ENCODE data around the gene LRRC53. TPM values are rescaled to one million over a fixed set of nuclear protein-coding genes. Genes with fewer than 3 reads are reported as not detected.

Gene LRRC53
- total and polyA plus RNA-seq, 2 experiments from 2014 or later, result not detected

DNA sequence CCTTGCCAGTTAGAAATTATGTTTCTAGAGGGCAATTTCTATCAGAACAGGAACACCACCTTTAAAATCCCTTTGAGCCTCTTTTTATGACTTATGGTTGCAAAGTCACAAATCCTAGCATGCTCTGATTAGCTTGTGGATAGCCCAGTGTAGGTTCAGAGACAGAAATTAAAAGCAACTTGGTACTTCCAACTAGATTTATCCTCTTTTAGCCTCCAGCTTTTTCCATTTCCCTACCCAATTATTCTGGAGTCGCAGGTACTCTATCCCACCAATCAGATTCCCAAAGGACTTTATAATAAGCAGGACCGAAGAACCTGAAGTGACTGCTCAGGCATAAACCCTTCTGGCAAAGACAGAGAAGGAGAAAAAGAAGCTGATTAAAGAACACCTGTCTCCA lies 33.4 kb upstream of the LRRC53 start:
- no peaks in the 10 kb centered on the region for H3K36me3 ChIP-seq (ENCODE audit: insufficient read depth)
- no peaks in the 10 kb centered on the region for H3F3A ChIP-seq (replicated peaks; ENCODE audit: low read depth)
- peaks cover 2% of the 10 kb centered on the region for H3K27me3 Mint-ChIP-seq (ENCODE audit: insufficient read depth, low read depth, poor library complexity)
- no peak overlapping the region for H3K4me2 ChIP-seq
- no peaks in the 10 kb centered on the region; the same call in 2 of the 3 replicates for H3K4me1 Mint-ChIP-seq
- no peaks in the 10 kb centered on the region for H3K36me3 Mint-ChIP-seq (ENCODE audit: low read depth)
- DNase-seq (ENCODE audit: low spot score) (no peak), ATAC-seq (no peak)
- H3K27me3 ChIP-seq (ENCODE audit: insufficient read depth), result no peaks in the 10 kb centered on the region
- H3K4me3 Mint-ChIP-seq, result no peak overlapping the region
- H3K4me3 ChIP-seq, result no peak overlapping the region
- no peaks in the 10 kb centered on the region for H3K9me3 Mint-ChIP-seq
- no peaks in the 10 kb centered on the region for H4K20me1 ChIP-seq (replicated peaks; ENCODE audit: insufficient read depth)
- H3K4me1 ChIP-seq (ENCODE audit: insufficient read depth), result peaks cover 2% of the 10 kb centered on the region; the same call in 1 of the 2 replicates
- no peaks in the 10 kb centered on the region for H3K9me2 ChIP-seq (ENCODE audit: insufficient read depth)
- no peak for TF ChIP-seq STAT1 (IDR thresholded peaks at IDR 0.05; ENCODE audit: unreplicated experiment)
- TF ChIP-seq, protein P1, sequence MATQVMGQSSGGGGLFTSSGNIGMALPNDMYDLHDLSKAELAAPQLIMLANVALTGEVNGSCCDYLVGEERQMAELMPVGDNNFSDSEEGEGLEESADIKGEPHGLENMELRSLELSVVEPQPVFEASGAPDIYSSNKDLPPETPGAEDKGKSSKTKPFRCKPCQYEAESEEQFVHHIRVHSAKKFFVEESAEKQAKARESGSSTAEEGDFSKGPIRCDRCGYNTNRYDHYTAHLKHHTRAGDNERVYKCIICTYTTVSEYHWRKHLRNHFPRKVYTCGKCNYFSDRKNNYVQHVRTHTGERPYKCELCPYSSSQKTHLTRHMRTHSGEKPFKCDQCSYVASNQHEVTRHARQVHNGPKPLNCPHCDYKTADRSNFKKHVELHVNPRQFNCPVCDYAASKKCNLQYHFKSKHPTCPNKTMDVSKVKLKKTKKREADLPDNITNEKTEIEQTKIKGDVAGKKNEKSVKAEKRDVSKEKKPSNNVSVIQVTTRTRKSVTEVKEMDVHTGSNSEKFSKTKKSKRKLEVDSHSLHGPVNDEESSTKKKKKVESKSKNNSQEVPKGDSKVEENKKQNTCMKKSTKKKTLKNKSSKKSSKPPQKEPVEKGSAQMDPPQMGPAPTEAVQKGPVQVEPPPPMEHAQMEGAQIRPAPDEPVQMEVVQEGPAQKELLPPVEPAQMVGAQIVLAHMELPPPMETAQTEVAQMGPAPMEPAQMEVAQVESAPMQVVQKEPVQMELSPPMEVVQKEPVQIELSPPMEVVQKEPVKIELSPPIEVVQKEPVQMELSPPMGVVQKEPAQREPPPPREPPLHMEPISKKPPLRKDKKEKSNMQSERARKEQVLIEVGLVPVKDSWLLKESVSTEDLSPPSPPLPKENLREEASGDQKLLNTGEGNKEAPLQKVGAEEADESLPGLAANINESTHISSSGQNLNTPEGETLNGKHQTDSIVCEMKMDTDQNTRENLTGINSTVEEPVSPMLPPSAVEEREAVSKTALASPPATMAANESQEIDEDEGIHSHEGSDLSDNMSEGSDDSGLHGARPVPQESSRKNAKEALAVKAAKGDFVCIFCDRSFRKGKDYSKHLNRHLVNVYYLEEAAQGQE (IDR thresholded peaks at IDR 0.05; ENCODE audit: unreplicated experiment), result no peak
- H3K27ac ChIP-seq (ENCODE audit: low read depth), result no peak overlapping the region
- H3K27ac Mint-ChIP-seq, result no peak overlapping the region
- H2AFZ ChIP-seq, result 0 out of 2 replicates have a peak overlapping the region, but pooled peaks have one; percentile 23
- no peaks in the 10 kb centered on the region for H3K79me2 ChIP-seq (replicated peaks; ENCODE audit: insufficient read depth)

DNA sequence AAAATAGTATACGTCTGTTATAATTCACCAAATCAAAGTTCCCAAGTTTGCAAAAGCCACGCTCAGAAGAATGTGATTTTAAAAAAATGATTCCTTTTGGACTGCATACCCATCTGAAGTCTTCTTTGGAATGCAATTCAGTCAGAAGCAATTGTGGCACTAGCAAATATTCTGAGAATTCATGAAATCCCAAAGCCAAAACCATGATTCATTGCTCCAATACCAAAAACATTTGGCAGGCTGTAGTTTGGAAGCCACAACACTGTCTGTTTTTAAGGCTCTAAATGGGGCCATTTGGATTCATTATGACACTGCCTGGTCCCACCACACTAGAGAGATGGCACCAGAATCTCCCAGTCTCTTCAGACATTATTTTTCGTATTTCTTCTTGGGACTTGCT lies 21.8 kb upstream of the LRRC53 start:
- H3K27me3 ChIP-seq (ENCODE audit: insufficient read depth), result no peaks in the 10 kb centered on the region
- no peaks in the 10 kb centered on the region for H3K36me3 ChIP-seq (ENCODE audit: insufficient read depth)
- H3K4me3 ChIP-seq, result no peak overlapping the region
- TF ChIP-seq CREB1 (CRISPR knock-in tag; IDR thresholded peaks at IDR 0.05; ENCODE audit: low read depth), result no peak
- no peak for TF ChIP-seq EZH2phosphoT487 (IDR thresholded peaks at IDR 0.05; ENCODE audit: unreplicated experiment)
- TF ChIP-seq, protein P1 (IDR thresholded peaks at IDR 0.05; ENCODE audit: unreplicated experiment), result no peak
- no peaks in the 10 kb centered on the region for H4K20me1 ChIP-seq (replicated peaks; ENCODE audit: insufficient read depth)
- H3K27ac ChIP-seq (ENCODE audit: low read depth), result no peak overlapping the region
- H3K79me2 ChIP-seq (replicated peaks; ENCODE audit: insufficient read depth), result no peaks in the 10 kb centered on the region
- ATAC-seq, result no peak
- DNase-seq (ENCODE audit: low spot score), result no peak
- H3K4me1 ChIP-seq (ENCODE audit: insufficient read depth), result no peaks in the 10 kb centered on the region
- H3F3A ChIP-seq (replicated peaks; ENCODE audit: low read depth), result no peaks in the 10 kb centered on the region
- Mint-ChIP-seq H3K27ac (no peak overlapping the region), H3K4me3 (no peak overlapping the region), H3K36me3 (ENCODE audit: low read depth) (no peaks in the 10 kb centered on the region), H3K9me3 (no peaks in the 10 kb centered on the region), H3K27me3 (ENCODE audit: insufficient read depth, low read depth, poor library complexity) (peaks cover 1% of the 10 kb centered on the region), H3K4me1 (no peaks in the 10 kb centered on the region)
- H3K4me2 ChIP-seq, result no peak overlapping the region
- H2AFZ ChIP-seq, result no peak overlapping the region
- no peaks in the 10 kb centered on the region for H3K9me2 ChIP-seq (ENCODE audit: insufficient read depth)
